H1 (cell line): Measurements from ENCODE around the gene SPSB1. TPM values are rescaled to one million over a fixed set of nuclear protein-coding genes. Genes with fewer than 3 reads are reported as not detected.

Experiments
- CTCF ChIA-PET: fragments of 300-600 bp; sonication (Branson Sonifier 250); formaldehyde crosslinking; loops from one replicate; lab custom pipeline; 2021; ENCODE audit not compliant: partially characterized antibody; lab: Charles Lee
- POLR2A ChIA-PET: fragments of 300-600 bp; sonication (Branson Sonifier 250); formaldehyde crosslinking; loops from one replicate; lab custom pipeline; 2021; ENCODE audit warnings: inconsistent platforms; ENCODE audit not compliant: partially characterized antibody; lab: Charles Lee
- DNase-seq, 2 experiments: peaks; one replicate each; pipeline versions ENCODE4 v3.0.0 to v3.0.0-alpha.2; 2010 to 2022; ENCODE audit warnings: low spot score in 2 of 2, low read depth in 1 of 2, mixed read lengths in 1 of 2
- FAIRE-seq: peaks from 2 replicates; lab custom pipeline; 2011; peaks lifted over from hg19 to GRCh38; lab: Jason Lieb, UNC
- H2AFZ ChIP-seq: 2 replicates; pipeline ENCODE4 v1.8.1; 2012; ENCODE audit warnings: low read length, inconsistent platforms
- H2AK5ac ChIP-seq: 2 replicates; pipeline ENCODE4 v1.6.1; 2013; ENCODE audit warnings: low read depth, low read length
- H2BK120ac ChIP-seq: replicated peaks from 2 replicates; pipeline ENCODE3; 2013; ENCODE audit warnings: low read depth, low read length, inconsistent platforms
- H2BK12ac ChIP-seq: 2 replicates; pipeline ENCODE4 v1.6.1; 2013; ENCODE audit warnings: low read depth, low read length
- H2BK15ac ChIP-seq: 2 replicates; pipeline ENCODE4 v1.6.1; 2013; ENCODE audit warnings: low read length
- H2BK20ac ChIP-seq: 2 replicates; pipeline ENCODE4 v1.6.1; 2013; ENCODE audit warnings: low read length
- H2BK5ac ChIP-seq: 2 replicates; pipeline ENCODE4 v1.6.1; 2013; ENCODE audit warnings: low read depth, low read length
- H3K14ac ChIP-seq: 2 replicates; pipeline ENCODE4 v1.6.1; 2013; ENCODE audit warnings: inconsistent platforms; ENCODE audit not compliant: insufficient read length
- H3K18ac ChIP-seq: 2 replicates; pipeline ENCODE4 v1.6.1; 2013; ENCODE audit warnings: low read length; ENCODE audit errors: extremely low read depth
- H3K23ac ChIP-seq: 2 replicates; pipeline ENCODE4 v1.6.1; 2013; ENCODE audit warnings: inconsistent platforms; ENCODE audit not compliant: insufficient read length
- H3K23me2 ChIP-seq: 2 replicates; pipeline ENCODE4 v1.6.1; 2013; ENCODE audit warnings: low read depth, low read length
- H3K27ac ChIP-seq: 2 replicates; pipeline ENCODE4 v1.6.1; 2011; ENCODE audit warnings: low read depth, low read length, inconsistent platforms
- H3K27me3 ChIP-seq, 4 experiments: replicated peaks in 1 of 4; 1 replicate in 1 of 4; 2 replicates in 3 of 4; pipeline versions ENCODE4 v1.6.1 to v1.8.1; 2011 to 2013; ENCODE audit warnings: low read length in 3 of 4, mild to moderate bottlenecking in 3 of 4, inconsistent platforms in 2 of 4, mixed read lengths in 2 of 4, moderate library complexity in 1 of 4; ENCODE audit not compliant: control insufficient read depth in 3 of 4, insufficient read depth in 3 of 4; ENCODE audit errors: extremely low read depth in 1 of 4
- H3K36me3 ChIP-seq, 4 experiments: 2 replicates each; pipeline versions ENCODE4 v1.6.1 to v1.8.1; 2011 to 2013; ENCODE audit warnings: mild to moderate bottlenecking in 4 of 4, low read length in 3 of 4, moderate library complexity in 2 of 4, control low read depth in 1 of 4, inconsistent platforms in 1 of 4; ENCODE audit not compliant: insufficient read depth in 4 of 4, control insufficient read depth in 2 of 4
- H3K4ac ChIP-seq: replicated peaks from 2 replicates; pipeline ENCODE3; 2013; ENCODE audit warnings: low read length, low read depth, mixed read lengths, inconsistent platforms; ENCODE audit not compliant: insufficient read length
- H3K4me1 ChIP-seq, 4 experiments: replicated peaks in 1 of 4; 1 replicate in 1 of 4; 2 replicates in 3 of 4; pipeline versions ENCODE4 v1.6.1 to v1.8.1; 2011 to 2013; ENCODE audit warnings: low read length in 3 of 4, inconsistent platforms in 2 of 4, mixed read lengths in 1 of 4; ENCODE audit not compliant: insufficient read depth in 4 of 4, control insufficient read depth in 3 of 4
- H3K4me2 ChIP-seq, 2 experiments: 2 replicates each; pipeline versions ENCODE4 v1.6.1 to v1.8.1; 2011 to 2013; ENCODE audit warnings: low read depth in 2 of 2, low read length in 2 of 2, control low read depth in 1 of 2, inconsistent platforms in 1 of 2, mild to moderate bottlenecking in 1 of 2; ENCODE audit not compliant: insufficient read depth in 1 of 2
- H3K4me3 ChIP-seq, 4 experiments: fragments of 200-600, 300-600 bp in 1 of 4; sonication (generic), shearing (Covaris generic), sonication (Bioruptor Twin) in 1 of 4; 2 replicates each; pipeline versions ENCODE4 v1.5.1 to v1.8.1; 2011 to 2016; ENCODE audit warnings: low read length in 4 of 4, low read depth in 3 of 4, control low read depth in 2 of 4, inconsistent platforms in 2 of 4, mild to moderate bottlenecking in 2 of 4, mixed read lengths in 1 of 4, moderate library complexity in 1 of 4; ENCODE audit not compliant: insufficient read depth in 2 of 4; ENCODE audit errors: extremely low read depth in 1 of 4
- H3K56ac ChIP-seq: replicated peaks from 2 replicates; pipeline ENCODE3; 2013; ENCODE audit warnings: low read depth, mild to moderate bottlenecking, mixed read lengths, low read length, inconsistent platforms; ENCODE audit not compliant: insufficient read length
- H3K79me1 ChIP-seq: 2 replicates; pipeline ENCODE4 v1.6.1; 2013; ENCODE audit warnings: low read depth, low read length, control low read depth
- H3K79me2 ChIP-seq, 2 experiments: 2 replicates each; pipeline versions ENCODE4 v1.6.1 to v1.8.1; 2012 to 2013; ENCODE audit warnings: low read length in 2 of 2, mild to moderate bottlenecking in 2 of 2, inconsistent platforms in 1 of 2; ENCODE audit not compliant: insufficient read depth in 2 of 2, control insufficient read depth in 1 of 2
- H3K9ac ChIP-seq, 4 experiments: replicated peaks in 1 of 4; 1 replicate in 1 of 4; 2 replicates in 3 of 4; pipeline versions ENCODE4 v1.6.1 to v1.8.1; 2011 to 2013; ENCODE audit warnings: low read depth in 3 of 4, low read length in 3 of 4, control low read depth in 2 of 4, mild to moderate bottlenecking in 2 of 4, moderate library complexity in 2 of 4, inconsistent platforms in 1 of 4; ENCODE audit errors: extremely low read depth in 1 of 4
- H3K9me3 ChIP-seq, 2 experiments: 2 replicates each; pipeline versions ENCODE4 v1.6.1 to v1.8.1; 2012 to 2013; ENCODE audit warnings: mild to moderate bottlenecking in 2 of 2, moderate library complexity in 2 of 2, control low read depth in 1 of 2, inconsistent platforms in 1 of 2, low read depth in 1 of 2, low read length in 1 of 2, mixed read lengths in 1 of 2; ENCODE audit not compliant: insufficient read depth in 2 of 2
- H4K20me1 ChIP-seq, 2 experiments: replicated peaks in 1 of 2; 2 replicates each; pipeline versions ENCODE3 to v1.8.1; 2011 to 2013; ENCODE audit warnings: inconsistent platforms in 2 of 2, low read length in 2 of 2, mild to moderate bottlenecking in 1 of 2; ENCODE audit not compliant: insufficient read depth in 2 of 2, control insufficient read depth in 1 of 2
- H4K5ac ChIP-seq: 2 replicates; pipeline ENCODE4 v1.6.1; 2013; ENCODE audit warnings: low read length, low read depth, mixed read lengths, inconsistent platforms; ENCODE audit not compliant: insufficient read length
- H4K8ac ChIP-seq: 2 replicates; pipeline ENCODE4 v1.8.0; 2013; ENCODE audit warnings: mild to moderate bottlenecking, moderate library complexity, low read length, inconsistent platforms; ENCODE audit not compliant: insufficient read depth; ENCODE audit errors: extremely low read depth
- H4K91ac ChIP-seq: replicated peaks from 2 replicates; pipeline ENCODE3; 2013; ENCODE audit warnings: low read length, mixed read lengths, inconsistent platforms; ENCODE audit not compliant: insufficient read length
- CHD2 ChIP-seq: IDR thresholded peaks from 2 replicates; pipeline ENCODE4 v1.6.1; 2012; ENCODE audit warnings: low read length, improper control_type of control experiment
- EGR1 ChIP-seq: IDR thresholded peaks from 2 replicates; pipeline ENCODE4 v1.6.1; 2011; ENCODE audit warnings: low read depth, low read length, borderline replicate concordance
- EP300 ChIP-seq, 2 experiments: IDR thresholded peaks; 1 replicate in 1 of 2; 2 replicates in 1 of 2; pipeline ENCODE4 v1.6.1; 2011 to 2012; ENCODE audit warnings: low read depth in 2 of 2, low read length in 2 of 2, mild to moderate bottlenecking in 2 of 2, borderline replicate concordance in 1 of 2, inconsistent platforms in 1 of 2, moderate library complexity in 1 of 2
- HDAC2 ChIP-seq, 2 experiments: fragments of 300-600 bp in 1 of 2; sonication (generic) in 1 of 2; IDR thresholded peaks; 2 replicates each; pipeline ENCODE4 v1.6.1; 2011 to 2012; ENCODE audit warnings: low read depth in 2 of 2, low read length in 2 of 2, mild to moderate bottlenecking in 2 of 2, moderate library complexity in 2 of 2, borderline replicate concordance in 1 of 2, inconsistent platforms in 1 of 2
- HDAC6 ChIP-seq: IDR thresholded peaks from one replicate; pipeline ENCODE4 v1.7.1; 2012; ENCODE audit warnings: low read depth, mild to moderate bottlenecking, inconsistent platforms, low read length, moderate library complexity
- KDM5A ChIP-seq: fragments of 200-600 bp; IDR thresholded peaks from 2 replicates; pipeline ENCODE4 v1.7.1; 2012; ENCODE audit warnings: mild to moderate bottlenecking, low read length, inconsistent platforms, mixed read lengths
- NANOG ChIP-seq: IDR thresholded peaks from 2 replicates; pipeline ENCODE4 v1.6.1; 2011; ENCODE audit warnings: low read length, low read depth, mild to moderate bottlenecking, inconsistent platforms; ENCODE audit not compliant: insufficient read depth, poor library complexity, severe bottlenecking
- RAD21 ChIP-seq, 2 experiments: IDR thresholded peaks in 1 of 2; conservative IDR thresholded peaks in 1 of 2; 2 replicates each; pipeline ENCODE4 v1.6.1; 2011; ENCODE audit warnings: low read depth in 2 of 2, low read length in 2 of 2, improper control_type of control experiment in 1 of 2, inconsistent platforms in 1 of 2, mild to moderate bottlenecking in 1 of 2, moderate library complexity in 1 of 2
- RXRA ChIP-seq: IDR thresholded peaks from 2 replicates; pipeline ENCODE4 v1.6.1; 2011; ENCODE audit warnings: low read depth, mild to moderate bottlenecking, low read length, moderate library complexity; ENCODE audit not compliant: insufficient read depth
- SIRT6 ChIP-seq: IDR thresholded peaks from one replicate; pipeline ENCODE4 v1.7.1; 2012; ENCODE audit warnings: low read length, inconsistent platforms
- SP1 ChIP-seq: IDR thresholded peaks from 2 replicates; pipeline ENCODE4 v1.6.1; 2011; ENCODE audit warnings: low read depth, low read length
- SUZ12 ChIP-seq: fragments of 200-600 bp; sonication (generic); IDR thresholded peaks from 2 replicates; pipeline ENCODE4 v1.6.1; 2012; ENCODE audit warnings: mild to moderate bottlenecking, inconsistent platforms, low read length, moderate library complexity, mixed read lengths
- WGBS, 2 experiments: shearing (Covaris generic) in 1 of 2; methylation state at CpG; one replicate each; pipeline versions ENCODE4 v1.1.6 to v1.1.7; 2013 to 2015; ENCODE audit warnings: low lambda C conversion rate in 2 of 2, mixed read lengths in 2 of 2, inconsistent platforms in 1 of 2, low coverage in 1 of 2, missing lambda C conversion rate in 1 of 2; ENCODE audit not compliant: insufficient replicate concordance in 2 of 2, insufficient coverage in 1 of 2, insufficient read length in 1 of 2; ENCODE audit errors: extremely low coverage in 1 of 2, missing lambda C conversion rate in 1 of 2; 5-methylcytosine and 5-hydroxymethylcytosine counted together
- polyA plus RNA-seq, 7 experiments: library from polyadenylated mRNA; depleted of rRNA in 3 of 7; stranded (reverse) in 5 of 7; unstranded in 2 of 7; fragments of >200 nt in 5 of 7; fragments of 200-250 nt in 2 of 7; gene quantifications; 1 replicate in 5 of 7; 2 replicates in 1 of 7; 4 replicates in 1 of 7; pipeline versions ENCODE4 v1.2.1 to v1.2.3, GENCODE V29; 2011 to 2013; ENCODE audit warnings: missing spikeins in 2 of 7, mixed read lengths in 2 of 7
- total RNA-seq: library from RNA; stranded (reverse); fragmentation: NEBNext Ultra II Directional; extraction: Animal tissue kit (Norgen Biotek cat#: 25700); gene quantifications from 2 replicates; pipeline ENCODE4 v1.2.1, GENCODE V29; 2021

The SPSB1 gene
- total and polyA plus RNA-seq, 2 of the 8 experiments (the other 6 are each of a cell fraction or from before 2014, with no cell fraction given), result 5.3 to 6.4 TPM

DNA sequence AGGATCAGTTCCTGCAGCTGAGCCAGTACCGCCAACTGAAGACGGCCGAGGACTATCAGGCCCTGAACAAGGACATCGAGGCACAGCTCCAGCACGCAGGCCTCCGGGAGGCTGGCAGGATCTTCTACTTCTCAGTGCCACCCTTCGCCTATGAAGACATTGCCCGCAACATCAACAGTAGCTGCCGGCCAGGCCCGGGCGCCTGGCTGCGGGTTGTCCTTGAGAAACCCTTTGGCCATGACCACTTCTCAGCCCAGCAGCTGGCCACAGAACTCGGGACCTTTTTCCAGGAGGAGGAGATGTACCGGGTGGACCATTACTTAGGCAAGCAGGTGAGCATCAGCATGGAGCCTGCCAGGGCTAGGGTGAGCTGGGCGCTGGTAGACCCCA, 47.5 kb upstream of the SPSB1 start:
- Histone ChIP-seq H2AFZ (no peak overlapping the region), H3K14ac (no peak overlapping the region), H2BK5ac (no peak overlapping the region), H3K56ac (no peak overlapping the region), H3K27me3 (no peaks in the 10 kb centered on the region; a peak in 1 of 7 replicates), H2BK15ac (no peak overlapping the region), H2AK5ac (no peak overlapping the region), H4K5ac (no peak overlapping the region), H3K4me3 (no peak overlapping the region), H2BK12ac (no peak overlapping the region), H3K9me3 (no peaks in the 10 kb centered on the region), H3K4me2 (no peak overlapping the region), H4K20me1 (no peaks in the 10 kb centered on the region), H3K23me2 (no peaks in the 10 kb centered on the region), H3K9ac (no peak overlapping the region), H3K36me3 (no peaks in the 10 kb centered on the region), H3K18ac (no peak overlapping the region), H4K91ac (no peak overlapping the region), H2BK120ac (no peak overlapping the region), H3K79me2 (no peaks in the 10 kb centered on the region), H3K27ac (no peak overlapping the region), H4K8ac (no peak overlapping the region), H3K23ac (no peak overlapping the region), H3K79me1 (no peaks in the 10 kb centered on the region), H3K4ac (no peak overlapping the region), H3K4me1 (peaks cover 4 to 20% (median 14%) of the 10 kb centered on the region in 4 experiments), H2BK20ac (no peak overlapping the region)
- ChIA-PET CTCF (interaction anchor here (0.6 to 12.2 kb wide), 9 partner anchors 8 to 235 kb away, joined by 3 to 127 read pairs (median 3); partner anchors contain the start of gene H6PD), POLR2A (no interaction called here)
- no peak for FAIRE-seq
- 93% methylated on average over 15 of the region's 15 CpGs; no CpG with 5 or more reads in 1 of the 2 experiments for WGBS, 2 experiments
- TF ChIP-seq SIRT6, result no peak
- TF ChIP-seq RXRA, result no peak
- TF ChIP-seq SP1, result no peak
- TF ChIP-seq RAD21 (IDR thresholded peaks at IDR 0.05 in 1 of 2, conservative IDR thresholded peaks at IDR 0.05 in 1 of 2; ENCODE audit: low read depth in 2 of 2, low read length in 2 of 2), result no peak
- TF ChIP-seq EGR1, result no peak
- TF ChIP-seq HDAC2 (IDR thresholded peaks at IDR 0.05; ENCODE audit: borderline replicate concordance in 1 of 2, low read depth in 2 of 2, low read length in 2 of 2), result no peak
- TF ChIP-seq NANOG, result no peak
- no peak for TF ChIP-seq EP300 (IDR thresholded peaks at IDR 0.05; ENCODE audit: borderline replicate concordance in 1 of 2, low read depth in 2 of 2, low read length in 2 of 2)
- TF ChIP-seq CHD2, result no peak
- TF ChIP-seq HDAC6, result no peak
- TF ChIP-seq KDM5A, result no peak
- no peak for TF ChIP-seq SUZ12
- DNase-seq, result no peak
